ENCODE results near the gene TMEM91.
A peak's percentile ranks its signal among the peaks of the same experiment; 100 is the strongest.

The TMEM91 gene

DNA sequence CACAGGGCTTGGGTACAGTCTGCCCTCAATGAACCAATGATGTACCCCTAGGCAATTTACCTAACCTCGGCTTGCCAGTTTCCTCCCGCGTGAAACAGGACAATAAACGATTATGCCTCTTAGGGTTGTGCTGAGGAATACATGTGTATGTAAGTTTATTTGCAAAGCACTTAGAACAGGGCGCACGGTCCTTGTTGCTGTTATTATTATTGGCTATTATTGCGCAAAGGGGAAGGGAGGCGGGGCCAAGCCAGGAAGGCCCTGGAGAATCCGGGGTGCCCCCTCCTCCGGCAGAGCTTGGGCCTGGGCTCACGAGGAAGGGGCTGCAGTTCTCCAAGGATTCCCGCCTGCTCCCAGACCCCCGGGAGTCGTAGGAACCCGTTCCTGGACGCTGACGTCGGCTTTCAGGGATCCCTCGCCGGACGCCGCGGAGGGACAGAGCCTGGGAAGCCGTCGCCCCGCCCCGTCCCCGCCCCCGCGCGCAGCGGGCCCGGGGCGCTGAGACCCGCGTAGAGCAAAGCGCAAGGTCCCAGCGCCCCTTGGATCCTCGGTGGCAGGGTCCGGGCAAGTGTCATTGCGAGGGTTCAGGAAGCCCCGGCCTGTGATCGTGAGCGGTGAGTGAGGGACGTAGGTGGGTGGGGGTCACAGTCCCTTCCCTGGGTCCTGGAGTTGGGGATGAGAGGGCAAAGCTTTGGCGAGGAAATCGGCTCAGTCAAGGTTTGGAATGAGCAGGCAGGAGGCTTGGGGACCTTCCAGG lies at the start of gene TMEM91:
TSS of gene TMEM91 (plus strand) at position 293 of the 757 bp plus-strand sequence. CDS start 1,777 bp downstream, outside the sequence.
- H3K27me3 Mint-ChIP-seq = no peaks in the 10 kb centered on the region
- peak within 1 kb of the TSS; percentile 77 for H3K27ac Mint-ChIP-seq
- H3K4me3 Mint-ChIP-seq = peak within 1 kb of the TSS; percentile 77

DNA sequence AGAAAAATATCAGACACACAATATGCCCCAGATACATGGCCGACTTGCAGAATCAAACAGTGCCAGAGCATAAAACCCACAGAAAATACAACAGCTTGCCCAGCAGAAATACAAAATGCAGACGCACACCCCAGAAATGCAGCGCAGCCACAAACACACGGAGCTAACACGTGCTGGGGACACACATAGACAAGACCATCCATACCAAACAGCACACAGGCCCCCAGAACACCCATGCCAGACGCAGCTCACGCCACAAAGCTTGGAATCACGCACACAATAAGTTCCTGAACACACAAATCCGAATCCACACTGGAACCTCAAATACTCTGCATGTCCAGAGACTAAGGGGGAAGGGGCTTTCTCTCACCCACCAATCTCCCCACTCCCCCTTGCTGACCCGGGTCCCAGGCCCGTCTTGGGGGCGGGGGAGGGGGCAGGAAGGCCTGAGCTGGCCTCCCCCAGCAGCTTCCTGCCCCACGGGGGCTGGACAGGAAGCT lies 49.2 kb upstream of the TMEM91 start:
- Mint-ChIP-seq H3K4me3 (peak overlapping the region; percentile 79), H3K27me3 (no peaks in the 10 kb centered on the region), H3K36me3 (ENCODE audit: low read depth) (peaks cover 49% of the 10 kb centered on the region), H3K4me1 (ENCODE audit: low read depth) (peaks cover 80% of the 10 kb centered on the region), H3K9me3 (no peaks in the 10 kb centered on the region), H3K27ac (peak overlapping the region; percentile 90)

More for the DNA sequence above, at the start of gene TMEM91:
- Mint-ChIP-seq H3K4me1 (ENCODE audit: low read depth) (peaks cover 27% of the 10 kb centered on the region), H3K9me3 (no peaks in the 10 kb centered on the region), H3K36me3 (ENCODE audit: low read depth) (no peaks in the 10 kb centered on the region)

DNA sequence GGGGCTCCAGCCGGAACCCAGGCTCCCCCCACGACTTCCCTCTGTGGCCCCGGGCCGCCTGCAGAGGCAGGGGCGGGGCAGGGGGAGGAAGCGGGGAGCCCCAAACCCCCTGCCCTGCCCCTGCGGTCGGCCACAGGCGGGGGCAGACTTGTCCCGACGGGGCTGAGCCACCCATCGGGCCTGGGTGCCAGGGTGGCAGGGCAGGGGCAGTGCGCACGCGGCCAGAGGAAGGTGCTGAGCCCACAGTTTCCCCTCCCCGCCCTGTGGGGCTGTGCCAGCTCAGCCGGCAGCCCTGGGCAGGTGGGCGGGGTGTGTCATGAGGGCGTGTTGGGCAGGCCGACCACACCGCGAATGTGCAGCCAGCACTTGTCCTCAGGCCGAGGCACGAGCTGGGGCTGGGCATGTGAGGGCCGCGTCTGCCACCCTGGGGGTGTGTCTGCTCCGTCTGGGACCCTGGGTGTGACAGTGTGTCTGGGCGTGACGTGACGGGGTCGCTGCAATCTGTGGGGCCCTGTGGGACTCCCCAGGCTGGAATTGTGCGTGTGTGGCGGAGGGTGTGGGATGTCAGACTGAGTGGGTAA lies 48.7 kb upstream of the TMEM91 start:
- Mint-ChIP-seq H3K4me1 (ENCODE audit: low read depth) (peaks cover 80% of the 10 kb centered on the region), H3K9me3 (no peaks in the 10 kb centered on the region), H3K27ac (peak overlapping the region; percentile 97), H3K27me3 (no peaks in the 10 kb centered on the region), H3K36me3 (ENCODE audit: low read depth) (peaks cover 54% of the 10 kb centered on the region), H3K4me3 (peak overlapping the region; percentile 78)

DNA sequence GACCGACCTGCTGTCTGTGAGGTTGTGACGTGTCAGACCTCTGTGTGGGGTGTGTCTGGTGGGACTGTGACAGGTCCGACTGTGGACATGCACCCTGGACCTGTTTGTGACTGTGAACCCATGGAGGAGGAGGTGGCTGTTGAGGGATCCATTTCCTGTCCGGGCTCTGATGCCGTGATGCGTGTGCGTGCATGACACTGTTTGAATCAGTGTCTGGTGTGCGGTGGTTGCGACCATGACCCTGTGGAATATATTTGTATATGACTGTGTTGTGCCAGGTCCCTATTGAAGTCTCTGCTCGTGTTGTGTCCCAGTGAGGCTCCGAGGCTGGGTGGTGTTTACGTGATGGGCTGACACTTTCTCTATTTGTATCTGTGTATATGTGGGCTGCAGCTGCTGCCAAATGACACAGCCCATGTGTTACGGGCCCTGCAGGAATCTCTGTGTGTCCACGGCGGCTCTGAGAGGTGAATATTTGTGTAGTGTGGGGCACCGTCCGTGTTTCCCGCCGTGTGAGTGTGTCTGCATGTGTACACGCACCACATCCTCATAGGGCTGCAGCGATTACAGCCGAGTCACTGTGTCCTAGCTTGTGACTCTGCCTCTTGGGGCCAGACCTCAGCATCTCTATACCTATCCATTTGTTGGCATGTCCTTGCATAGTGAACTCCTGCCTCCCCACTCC lies 48.0 kb upstream of the TMEM91 start:
- H3K27me3 Mint-ChIP-seq = no peaks in the 10 kb centered on the region
- peak overlapping the region; percentile 97 for H3K27ac Mint-ChIP-seq
- no peaks in the 10 kb centered on the region for H3K9me3 Mint-ChIP-seq
- H3K4me3 Mint-ChIP-seq = peak overlapping the region; percentile 78
- peaks cover 77% of the 10 kb centered on the region for H3K4me1 Mint-ChIP-seq (ENCODE audit: low read depth)
- H3K36me3 Mint-ChIP-seq (ENCODE audit: low read depth) = peaks cover 54% of the 10 kb centered on the region

DNA sequence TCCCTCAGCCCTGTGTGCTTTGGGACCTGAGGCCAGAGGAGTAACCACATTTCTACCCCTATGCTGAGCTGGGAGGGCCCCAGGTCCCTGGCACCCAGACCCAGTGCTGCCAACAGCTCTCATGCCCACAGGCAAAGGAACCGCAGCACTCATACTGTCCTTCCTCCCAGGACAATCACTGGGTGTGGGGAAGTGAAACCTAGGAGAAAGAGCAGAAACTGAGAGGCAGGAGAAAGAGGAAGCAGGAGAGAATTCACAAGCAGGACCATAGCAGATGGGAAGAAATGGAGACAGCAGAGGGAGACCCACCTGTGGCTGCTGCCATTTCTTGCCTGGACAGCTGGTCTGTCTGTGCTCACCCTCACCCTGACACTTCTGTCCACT lies 47.5 kb upstream of the TMEM91 start:
- Mint-ChIP-seq H3K4me3 (peak overlapping the region; percentile 78), H3K4me1 (ENCODE audit: low read depth) (peaks cover 78% of the 10 kb centered on the region), H3K27me3 (no peaks in the 10 kb centered on the region), H3K9me3 (no peaks in the 10 kb centered on the region), H3K36me3 (ENCODE audit: low read depth) (peaks cover 59% of the 10 kb centered on the region), H3K27ac (peak overlapping the region; percentile 97)

DNA sequence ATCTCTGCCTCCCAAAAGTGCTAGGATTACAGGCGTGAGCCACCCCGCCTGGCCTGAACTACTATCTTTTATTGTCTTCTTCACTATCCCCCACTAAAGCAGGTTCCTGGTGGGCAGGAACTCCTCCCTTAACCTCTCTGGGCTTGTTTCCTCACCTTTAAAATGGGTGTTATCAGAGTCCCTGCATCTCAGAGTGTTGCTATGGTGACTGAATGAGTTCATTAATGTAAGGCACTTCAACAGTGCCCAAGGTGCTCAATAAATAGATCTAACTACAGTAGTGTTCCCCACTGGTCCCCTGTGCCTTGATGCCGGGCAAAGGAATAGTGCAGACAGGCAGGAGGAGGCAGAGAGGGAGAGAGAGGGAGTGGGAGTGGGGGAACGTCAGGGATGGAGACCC lies 45.9 kb upstream of the TMEM91 start:
- no peaks in the 10 kb centered on the region for H3K27me3 Mint-ChIP-seq
- H3K27ac Mint-ChIP-seq = no peak overlapping the region
- peaks cover 67% of the 10 kb centered on the region for H3K36me3 Mint-ChIP-seq (ENCODE audit: low read depth)
- no peak overlapping the region for H3K4me3 Mint-ChIP-seq
- H3K9me3 Mint-ChIP-seq = no peaks in the 10 kb centered on the region
- H3K4me1 Mint-ChIP-seq (ENCODE audit: low read depth) = peaks cover 71% of the 10 kb centered on the region

DNA sequence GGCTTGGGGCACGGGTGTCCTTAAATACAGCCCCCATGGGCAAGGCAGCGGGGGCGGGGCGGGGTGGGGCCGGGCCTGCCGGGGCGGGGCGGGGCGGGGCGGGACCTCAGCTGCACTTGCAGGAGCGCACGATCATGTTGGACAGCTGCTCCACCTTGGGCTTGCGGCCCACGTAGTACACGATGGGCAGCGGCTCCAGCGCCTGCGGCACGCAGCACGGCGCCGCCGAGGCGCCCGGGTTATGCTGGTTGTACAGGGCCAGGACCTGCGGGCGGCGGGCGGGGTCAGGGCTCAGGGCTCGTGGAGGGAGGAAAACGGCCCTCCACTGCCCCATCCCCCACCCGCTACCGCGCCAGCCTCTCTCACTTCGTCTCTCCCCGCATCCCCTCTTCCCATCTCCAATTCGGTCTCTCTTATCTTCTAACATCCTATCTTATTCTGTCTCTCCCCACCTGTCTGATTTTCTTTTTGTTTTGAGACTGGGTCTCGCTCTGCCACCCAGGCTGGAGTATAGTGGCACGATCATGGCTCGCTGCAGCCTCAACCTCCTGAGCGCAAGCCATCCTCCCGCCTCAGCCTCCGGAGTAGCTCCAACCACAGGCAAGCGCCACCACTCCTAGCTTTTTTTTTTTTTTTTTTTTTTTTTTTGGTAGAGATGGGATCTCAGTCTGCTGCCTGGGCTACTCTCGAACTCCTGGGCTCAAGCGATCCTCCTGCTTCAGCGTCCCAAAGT lies 45.2 kb upstream of the TMEM91 start:
- no peaks in the 10 kb centered on the region for H3K9me3 Mint-ChIP-seq
- H3K4me3 Mint-ChIP-seq = no peak overlapping the region
- H3K27me3 Mint-ChIP-seq = no peaks in the 10 kb centered on the region
- H3K4me1 Mint-ChIP-seq (ENCODE audit: low read depth) = peaks cover 71% of the 10 kb centered on the region
- peaks cover 66% of the 10 kb centered on the region for H3K36me3 Mint-ChIP-seq (ENCODE audit: low read depth)
- H3K27ac Mint-ChIP-seq = no peak overlapping the region

DNA sequence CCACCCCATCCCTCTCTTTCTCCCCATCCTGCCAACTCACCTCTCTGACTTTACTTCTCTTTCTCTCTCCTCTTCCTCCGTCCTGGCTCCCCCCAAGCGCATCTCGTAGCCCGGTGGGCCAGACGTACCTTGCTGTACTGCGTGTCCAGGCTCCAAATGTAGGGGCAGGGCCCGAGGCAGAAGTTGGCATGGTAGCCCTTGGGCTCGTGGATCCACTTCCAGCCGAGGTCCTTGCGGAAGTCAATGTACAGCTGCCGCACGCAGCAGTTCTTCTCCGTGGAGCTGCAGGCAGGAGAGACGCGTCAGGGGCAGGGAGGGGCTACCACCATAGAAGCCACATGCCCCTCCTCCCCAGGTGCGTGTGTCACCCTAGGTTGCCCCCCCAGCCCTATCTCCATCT lies 44.3 kb upstream of the TMEM91 start:
- Mint-ChIP-seq H3K27me3 (no peaks in the 10 kb centered on the region), H3K36me3 (ENCODE audit: low read depth) (peaks cover 63% of the 10 kb centered on the region), H3K27ac (no peak overlapping the region), H3K9me3 (no peaks in the 10 kb centered on the region), H3K4me3 (no peak overlapping the region), H3K4me1 (ENCODE audit: low read depth) (peaks cover 65% of the 10 kb centered on the region)

DNA sequence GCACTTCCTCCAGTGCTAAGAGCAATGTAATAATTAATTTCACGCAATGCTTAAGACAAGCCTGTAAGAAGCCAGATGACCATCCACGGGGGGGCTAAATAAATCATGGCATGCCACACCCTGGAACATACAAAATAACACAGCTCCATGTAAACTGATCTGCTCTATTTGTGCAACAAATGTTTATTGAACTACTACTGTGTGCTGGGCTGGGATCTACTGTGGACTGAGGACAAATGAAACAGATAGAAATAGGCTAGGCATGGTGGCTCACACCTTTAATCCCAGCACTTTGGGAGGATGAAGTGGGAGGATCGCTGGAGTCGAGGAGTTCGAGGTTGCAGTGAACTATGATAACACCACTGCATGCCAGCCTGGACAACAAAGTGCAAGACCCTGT lies 43.9 kb upstream of the TMEM91 start:
- Mint-ChIP-seq H3K27me3 (no peaks in the 10 kb centered on the region), H3K9me3 (no peaks in the 10 kb centered on the region), H3K4me1 (ENCODE audit: low read depth) (peaks cover 63% of the 10 kb centered on the region), H3K27ac (no peak overlapping the region), H3K4me3 (no peak overlapping the region), H3K36me3 (ENCODE audit: low read depth) (peaks cover 64% of the 10 kb centered on the region)

DNA sequence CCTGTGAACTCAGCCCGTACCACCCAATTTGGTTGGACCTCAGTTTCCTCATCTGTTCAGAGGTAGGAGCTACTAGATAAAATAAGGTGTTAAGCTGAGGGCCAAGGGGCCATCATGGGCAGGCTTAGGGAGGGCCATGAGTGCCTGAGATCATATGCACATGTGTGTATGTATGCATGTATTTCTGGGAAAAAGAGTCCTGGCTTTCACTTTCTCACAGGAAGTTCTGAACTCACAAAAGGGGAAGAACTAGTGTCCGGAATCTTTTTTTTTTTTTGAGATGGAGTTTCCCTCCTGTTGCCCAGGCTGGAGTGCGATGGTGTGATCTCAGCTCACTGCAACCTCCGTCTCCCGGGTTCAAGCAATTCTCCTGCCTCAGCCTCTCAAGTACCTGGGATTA lies 41.5 kb upstream of the TMEM91 start:
- Mint-ChIP-seq H3K9me3 (no peaks in the 10 kb centered on the region), H3K4me1 (ENCODE audit: low read depth) (peaks cover 52% of the 10 kb centered on the region), H3K36me3 (ENCODE audit: low read depth) (peaks cover 60% of the 10 kb centered on the region), H3K27me3 (no peaks in the 10 kb centered on the region), H3K4me3 (no peak overlapping the region), H3K27ac (peak overlapping the region; percentile 54)

DNA sequence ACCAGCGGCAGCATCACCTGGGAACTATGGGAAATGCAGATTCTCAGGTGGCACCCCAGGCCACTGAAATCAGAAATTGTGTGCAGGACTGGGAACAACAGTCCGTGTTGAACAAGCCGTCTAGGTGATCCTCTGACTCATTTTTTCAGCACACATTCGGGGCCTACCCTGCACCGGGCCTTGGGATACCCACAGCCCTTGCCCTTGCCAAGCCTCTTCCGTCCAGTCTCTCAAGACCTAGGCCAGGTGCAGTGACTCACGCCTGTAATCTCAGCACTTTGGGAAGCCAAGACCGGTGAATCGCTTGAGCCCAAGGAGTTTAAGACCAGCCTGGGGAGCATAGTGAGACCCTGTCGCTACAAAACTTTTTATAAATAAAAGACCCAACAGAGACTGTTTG lies 40.9 kb upstream of the TMEM91 start:
- Mint-ChIP-seq H3K36me3 (ENCODE audit: low read depth) (peaks cover 61% of the 10 kb centered on the region), H3K27me3 (no peaks in the 10 kb centered on the region), H3K4me1 (ENCODE audit: low read depth) (peaks cover 51% of the 10 kb centered on the region), H3K9me3 (no peaks in the 10 kb centered on the region), H3K4me3 (no peak overlapping the region), H3K27ac (peak overlapping the region; percentile 61)

DNA sequence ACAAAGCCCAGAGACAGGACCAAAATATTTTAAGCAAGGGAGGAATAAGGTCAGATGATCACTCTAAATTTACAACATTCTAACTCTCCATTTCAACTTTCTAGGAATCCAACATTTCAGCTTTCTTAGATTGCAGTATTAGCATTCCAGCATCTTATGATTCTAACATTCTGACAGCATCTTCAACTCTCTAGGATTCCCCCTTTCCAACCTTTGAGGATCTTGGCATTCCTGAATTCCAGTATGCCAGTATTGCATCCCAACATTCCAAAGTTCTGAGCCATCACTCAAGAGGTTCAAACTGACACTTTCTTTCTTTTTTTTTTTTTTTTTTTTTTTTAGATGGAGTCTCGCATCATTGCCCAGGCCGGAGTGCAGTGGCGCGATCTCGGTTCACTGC lies 36.4 kb upstream of the TMEM91 start:
- H3K9me3 Mint-ChIP-seq = no peaks in the 10 kb centered on the region
- H3K27me3 Mint-ChIP-seq = no peaks in the 10 kb centered on the region
- peaks cover 48% of the 10 kb centered on the region for H3K4me1 Mint-ChIP-seq (ENCODE audit: low read depth)
- H3K36me3 Mint-ChIP-seq (ENCODE audit: low read depth) = peaks cover 59% of the 10 kb centered on the region
- no peak overlapping the region for H3K27ac Mint-ChIP-seq
- no peak overlapping the region for H3K4me3 Mint-ChIP-seq

DNA sequence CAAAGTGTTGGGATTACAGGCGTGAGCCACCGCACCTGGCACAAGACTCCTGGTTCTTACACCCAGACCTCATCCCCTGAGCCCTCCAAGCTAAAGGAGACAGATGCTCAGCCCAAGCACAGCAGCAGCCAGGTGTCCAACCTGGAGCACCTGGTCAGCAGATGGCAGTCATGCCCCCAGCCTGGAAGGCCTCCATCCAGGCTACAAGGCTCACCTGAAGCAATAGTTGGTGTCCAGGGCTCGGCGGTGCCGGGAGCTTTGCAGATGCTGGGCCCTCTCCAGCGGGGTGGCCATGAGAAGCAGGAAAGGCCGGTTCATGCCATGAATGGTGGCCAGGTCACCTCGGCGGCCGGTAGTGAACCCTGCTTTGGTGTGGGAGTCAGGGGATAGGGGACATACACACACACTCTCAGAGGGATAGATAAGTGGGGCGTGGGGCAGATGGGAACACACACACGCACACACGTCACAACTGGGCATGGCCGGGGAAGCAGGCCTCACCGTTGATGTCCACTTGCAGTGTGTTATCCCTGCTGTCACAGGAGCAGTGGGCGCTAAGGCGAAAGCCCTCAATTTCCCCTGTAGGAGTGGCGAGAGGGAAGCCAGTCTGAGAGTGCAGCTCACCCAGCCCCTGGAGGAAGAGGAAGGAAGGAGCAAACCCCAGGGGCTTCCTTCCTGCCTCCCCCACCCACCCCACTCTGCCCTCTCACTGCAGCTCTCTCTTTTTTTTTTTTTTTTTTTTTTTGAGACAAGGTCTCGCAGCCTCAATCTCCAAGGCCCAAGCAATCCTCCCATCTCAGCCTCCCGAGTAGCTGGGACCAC lies 34.5 kb upstream of the TMEM91 start:
- H3K4me3 Mint-ChIP-seq = no peak overlapping the region
- peaks cover 67% of the 10 kb centered on the region for H3K36me3 Mint-ChIP-seq (ENCODE audit: low read depth)
- H3K27me3 Mint-ChIP-seq = no peaks in the 10 kb centered on the region
- no peak overlapping the region for H3K27ac Mint-ChIP-seq
- peaks cover 47% of the 10 kb centered on the region for H3K4me1 Mint-ChIP-seq (ENCODE audit: low read depth)
- no peaks in the 10 kb centered on the region for H3K9me3 Mint-ChIP-seq

DNA sequence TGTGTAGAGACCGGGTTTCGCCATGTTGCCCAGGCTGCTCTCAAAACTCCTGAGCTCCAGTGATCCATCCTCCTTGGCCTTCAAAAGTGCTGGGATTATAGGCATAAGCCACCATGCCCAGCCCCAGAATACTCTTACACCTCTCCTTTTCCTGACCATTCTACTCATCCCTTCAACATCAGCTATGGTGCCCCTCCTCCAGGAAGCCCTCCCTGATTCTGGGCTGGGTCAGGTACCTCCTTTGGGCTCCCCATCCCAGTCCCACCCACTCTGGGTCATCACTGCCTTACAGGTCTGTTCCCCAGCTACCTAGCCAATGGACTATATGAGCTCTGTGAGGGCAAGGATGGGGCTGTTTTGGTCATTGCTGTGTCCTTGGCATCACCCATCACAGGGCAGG lies 32.2 kb upstream of the TMEM91 start:
- Mint-ChIP-seq H3K36me3 (ENCODE audit: low read depth) (peaks cover 75% of the 10 kb centered on the region), H3K4me1 (ENCODE audit: low read depth) (peaks cover 52% of the 10 kb centered on the region), H3K4me3 (no peak overlapping the region), H3K27ac (no peak overlapping the region), H3K27me3 (no peaks in the 10 kb centered on the region), H3K9me3 (no peaks in the 10 kb centered on the region)
